ENCODE measurements around the gene SLC30A2.

GRCh38 chr1:26016258-26016952, 29.5 kb downstream of the SLC30A2 start:
- TF ChIP-seq POLR2A (IDR thresholded peaks at IDR 0.05) (no peak), CTCF (IDR thresholded peaks at IDR 0.05) (no peak)
